HG03135 (cell line): ENCODE data around the gene PHLDB2.

ENCODE experiments used
- ATAC-seq: cut with Tn5 transposase; IDR thresholded peaks from one replicate; pipeline ENCODE4 v1.9.1; 2021; ENCODE audit warnings: mild to moderate bottlenecking, moderate library complexity; ENCODE audit not compliant: unreplicated experiment

Gene PHLDB2

GRCh38 chr3:111986800-111987199 is 127.7 kb downstream of the PHLDB2 start:
- no peak for ATAC-seq

GRCh38 chr3:111989061-111989678 is 130.1 kb downstream of the PHLDB2 start:
- ATAC-seq, result no peak

GRCh38 chr3:111993038-111993437 is 134.0 kb downstream of the PHLDB2 start:
- no peak for ATAC-seq

- no peak for ATAC-seq
Observed at GRCh38 chr3:111998636-111999483, 139.8 kb downstream of the PHLDB2 start, which contains the start of gene TAGLN3. Gene TAGLN3 (plus strand): TSS chr3:111998922. CDS start chr3:111999423, 501 bp downstream.

GRCh38 chr3:111999484-112000324 is 140.6 kb downstream of the PHLDB2 start:
- ATAC-seq, result no peak

- no peak for ATAC-seq
Observed at GRCh38 chr3:112000367-112000771, 141.3 kb downstream of the PHLDB2 start.

GRCh38 chr3:112000966-112001365 is 141.9 kb downstream of the PHLDB2 start:
- ATAC-seq, result no peak

- ATAC-seq, result no peak
Observed at GRCh38 chr3:112001526-112001925, 142.5 kb downstream of the PHLDB2 start.

- no peak for ATAC-seq
Observed at GRCh38 chr3:112002096-112002971, 143.3 kb downstream of the PHLDB2 start.

- ATAC-seq, result no peak
Observed at GRCh38 chr3:112003321-112004080, 144.4 kb downstream of the PHLDB2 start.

- no peak for ATAC-seq
Observed at GRCh38 chr3:112004187-112004586, 145.1 kb downstream of the PHLDB2 start.

- ATAC-seq, result no peak
Observed at GRCh38 chr3:112004669-112005068, 145.6 kb downstream of the PHLDB2 start.

GRCh38 chr3:112005091-112005672 is 146.1 kb downstream of the PHLDB2 start:
- no peak for ATAC-seq

GRCh38 chr3:112007633-112008032 is 148.6 kb downstream of the PHLDB2 start:
- no peak for ATAC-seq

- ATAC-seq, result no peak
Observed at GRCh38 chr3:112009670-112010069, 150.6 kb downstream of the PHLDB2 start.

GRCh38 chr3:112010636-112011035 is 151.6 kb downstream of the PHLDB2 start:
- no peak for ATAC-seq

- ATAC-seq, result no peak
Observed at GRCh38 chr3:112011376-112011940, 152.4 kb downstream of the PHLDB2 start.

- no peak for ATAC-seq
Observed at GRCh38 chr3:112012205-112012992, 153.3 kb downstream of the PHLDB2 start.
